H1 (cell line): ENCODE measurements around the gene SLC26A1. TPM values are rescaled to one million over a fixed set of nuclear protein-coding genes. Genes with fewer than 3 reads are reported as not detected.

Source experiments
- CTCF ChIA-PET: fragments of 300-600 bp; sonication (Branson Sonifier 250); formaldehyde crosslinking; loops from one replicate; lab custom pipeline; 2021; ENCODE audit not compliant: partially characterized antibody; lab: Charles Lee
- POLR2A ChIA-PET: fragments of 300-600 bp; sonication (Branson Sonifier 250); formaldehyde crosslinking; loops from one replicate; lab custom pipeline; 2021; ENCODE audit warnings: inconsistent platforms; ENCODE audit not compliant: partially characterized antibody; lab: Charles Lee
- DNase-seq, 2 experiments: peaks; one replicate each; pipeline versions ENCODE4 v3.0.0 to v3.0.0-alpha.2; 2010 to 2022; ENCODE audit warnings: low spot score in 2 of 2, low read depth in 1 of 2, mixed read lengths in 1 of 2
- FAIRE-seq: peaks from 2 replicates; lab custom pipeline; 2011; peaks lifted over from hg19 to GRCh38; lab: Jason Lieb, UNC
- H2AFZ ChIP-seq: 2 replicates; pipeline ENCODE4 v1.8.1; 2012; ENCODE audit warnings: low read length, inconsistent platforms
- H2AK5ac ChIP-seq: 2 replicates; pipeline ENCODE4 v1.6.1; 2013; ENCODE audit warnings: low read depth, low read length
- H2BK120ac ChIP-seq: replicated peaks from 2 replicates; pipeline ENCODE3; 2013; ENCODE audit warnings: low read depth, low read length, inconsistent platforms
- H2BK12ac ChIP-seq: 2 replicates; pipeline ENCODE4 v1.6.1; 2013; ENCODE audit warnings: low read depth, low read length
- H2BK15ac ChIP-seq: 2 replicates; pipeline ENCODE4 v1.6.1; 2013; ENCODE audit warnings: low read length
- H2BK20ac ChIP-seq: 2 replicates; pipeline ENCODE4 v1.6.1; 2013; ENCODE audit warnings: low read length
- H2BK5ac ChIP-seq: 2 replicates; pipeline ENCODE4 v1.6.1; 2013; ENCODE audit warnings: low read depth, low read length
- H3K14ac ChIP-seq: 2 replicates; pipeline ENCODE4 v1.6.1; 2013; ENCODE audit warnings: inconsistent platforms; ENCODE audit not compliant: insufficient read length
- H3K18ac ChIP-seq: 2 replicates; pipeline ENCODE4 v1.6.1; 2013; ENCODE audit warnings: low read length; ENCODE audit errors: extremely low read depth
- H3K23ac ChIP-seq: 2 replicates; pipeline ENCODE4 v1.6.1; 2013; ENCODE audit warnings: inconsistent platforms; ENCODE audit not compliant: insufficient read length
- H3K23me2 ChIP-seq: 2 replicates; pipeline ENCODE4 v1.6.1; 2013; ENCODE audit warnings: low read depth, low read length
- H3K27ac ChIP-seq: 2 replicates; pipeline ENCODE4 v1.6.1; 2011; ENCODE audit warnings: low read depth, low read length, inconsistent platforms
- H3K27me3 ChIP-seq, 4 experiments: replicated peaks in 1 of 4; 1 replicate in 1 of 4; 2 replicates in 3 of 4; pipeline versions ENCODE4 v1.6.1 to v1.8.1; 2011 to 2013; ENCODE audit warnings: low read length in 3 of 4, mild to moderate bottlenecking in 3 of 4, inconsistent platforms in 2 of 4, mixed read lengths in 2 of 4, moderate library complexity in 1 of 4; ENCODE audit not compliant: control insufficient read depth in 3 of 4, insufficient read depth in 3 of 4; ENCODE audit errors: extremely low read depth in 1 of 4
- H3K36me3 ChIP-seq, 4 experiments: 2 replicates each; pipeline versions ENCODE4 v1.6.1 to v1.8.1; 2011 to 2013; ENCODE audit warnings: mild to moderate bottlenecking in 4 of 4, low read length in 3 of 4, moderate library complexity in 2 of 4, control low read depth in 1 of 4, inconsistent platforms in 1 of 4; ENCODE audit not compliant: insufficient read depth in 4 of 4, control insufficient read depth in 2 of 4
- H3K4ac ChIP-seq: replicated peaks from 2 replicates; pipeline ENCODE3; 2013; ENCODE audit warnings: low read length, low read depth, mixed read lengths, inconsistent platforms; ENCODE audit not compliant: insufficient read length
- H3K4me1 ChIP-seq, 4 experiments: replicated peaks in 1 of 4; 1 replicate in 1 of 4; 2 replicates in 3 of 4; pipeline versions ENCODE4 v1.6.1 to v1.8.1; 2011 to 2013; ENCODE audit warnings: low read length in 3 of 4, inconsistent platforms in 2 of 4, mixed read lengths in 1 of 4; ENCODE audit not compliant: insufficient read depth in 4 of 4, control insufficient read depth in 3 of 4
- H3K4me2 ChIP-seq, 2 experiments: 2 replicates each; pipeline versions ENCODE4 v1.6.1 to v1.8.1; 2011 to 2013; ENCODE audit warnings: low read depth in 2 of 2, low read length in 2 of 2, control low read depth in 1 of 2, inconsistent platforms in 1 of 2, mild to moderate bottlenecking in 1 of 2; ENCODE audit not compliant: insufficient read depth in 1 of 2
- H3K4me3 ChIP-seq, 4 experiments: fragments of 200-600, 300-600 bp in 1 of 4; sonication (generic), shearing (Covaris generic), sonication (Bioruptor Twin) in 1 of 4; 2 replicates each; pipeline versions ENCODE4 v1.5.1 to v1.8.1; 2011 to 2016; ENCODE audit warnings: low read length in 4 of 4, low read depth in 3 of 4, control low read depth in 2 of 4, inconsistent platforms in 2 of 4, mild to moderate bottlenecking in 2 of 4, mixed read lengths in 1 of 4, moderate library complexity in 1 of 4; ENCODE audit not compliant: insufficient read depth in 2 of 4; ENCODE audit errors: extremely low read depth in 1 of 4
- H3K56ac ChIP-seq: replicated peaks from 2 replicates; pipeline ENCODE3; 2013; ENCODE audit warnings: low read depth, mild to moderate bottlenecking, mixed read lengths, low read length, inconsistent platforms; ENCODE audit not compliant: insufficient read length
- H3K79me1 ChIP-seq: 2 replicates; pipeline ENCODE4 v1.6.1; 2013; ENCODE audit warnings: low read depth, low read length, control low read depth
- H3K79me2 ChIP-seq, 2 experiments: 2 replicates each; pipeline versions ENCODE4 v1.6.1 to v1.8.1; 2012 to 2013; ENCODE audit warnings: low read length in 2 of 2, mild to moderate bottlenecking in 2 of 2, inconsistent platforms in 1 of 2; ENCODE audit not compliant: insufficient read depth in 2 of 2, control insufficient read depth in 1 of 2
- H3K9ac ChIP-seq, 4 experiments: replicated peaks in 1 of 4; 1 replicate in 1 of 4; 2 replicates in 3 of 4; pipeline versions ENCODE4 v1.6.1 to v1.8.1; 2011 to 2013; ENCODE audit warnings: low read depth in 3 of 4, low read length in 3 of 4, control low read depth in 2 of 4, mild to moderate bottlenecking in 2 of 4, moderate library complexity in 2 of 4, inconsistent platforms in 1 of 4; ENCODE audit errors: extremely low read depth in 1 of 4
- H3K9me3 ChIP-seq, 2 experiments: 2 replicates each; pipeline versions ENCODE4 v1.6.1 to v1.8.1; 2012 to 2013; ENCODE audit warnings: mild to moderate bottlenecking in 2 of 2, moderate library complexity in 2 of 2, control low read depth in 1 of 2, inconsistent platforms in 1 of 2, low read depth in 1 of 2, low read length in 1 of 2, mixed read lengths in 1 of 2; ENCODE audit not compliant: insufficient read depth in 2 of 2
- H4K20me1 ChIP-seq, 2 experiments: replicated peaks in 1 of 2; 2 replicates each; pipeline versions ENCODE3 to v1.8.1; 2011 to 2013; ENCODE audit warnings: inconsistent platforms in 2 of 2, low read length in 2 of 2, mild to moderate bottlenecking in 1 of 2; ENCODE audit not compliant: insufficient read depth in 2 of 2, control insufficient read depth in 1 of 2
- H4K5ac ChIP-seq: 2 replicates; pipeline ENCODE4 v1.6.1; 2013; ENCODE audit warnings: low read length, low read depth, mixed read lengths, inconsistent platforms; ENCODE audit not compliant: insufficient read length
- H4K8ac ChIP-seq: 2 replicates; pipeline ENCODE4 v1.8.0; 2013; ENCODE audit warnings: mild to moderate bottlenecking, moderate library complexity, low read length, inconsistent platforms; ENCODE audit not compliant: insufficient read depth; ENCODE audit errors: extremely low read depth
- H4K91ac ChIP-seq: replicated peaks from 2 replicates; pipeline ENCODE3; 2013; ENCODE audit warnings: low read length, mixed read lengths, inconsistent platforms; ENCODE audit not compliant: insufficient read length
- CBX5 ChIP-seq: fragments of 300-800, 300-1000 bp; sonication (generic); IDR thresholded peaks from 2 replicates; pipeline ENCODE4 v1.7.1; 2016; ENCODE audit warnings: antibody characterized with exemption, low read length, low read depth
- CREB1 ChIP-seq: IDR thresholded peaks from 2 replicates; pipeline ENCODE4 v1.6.1; 2012; ENCODE audit warnings: inconsistent platforms
- GABPA ChIP-seq: IDR thresholded peaks from 2 replicates; pipeline ENCODE4 v1.6.1; 2011; ENCODE audit warnings: mild to moderate bottlenecking, low read length, moderate library complexity, borderline replicate concordance; ENCODE audit not compliant: insufficient read depth
- KDM5A ChIP-seq: fragments of 200-600 bp; IDR thresholded peaks from 2 replicates; pipeline ENCODE4 v1.7.1; 2012; ENCODE audit warnings: mild to moderate bottlenecking, low read length, inconsistent platforms, mixed read lengths
- MAX ChIP-seq: IDR thresholded peaks from 2 replicates; pipeline ENCODE4 v1.6.1; 2012; ENCODE audit warnings: inconsistent platforms
- RAD21 ChIP-seq, 2 experiments: IDR thresholded peaks in 1 of 2; conservative IDR thresholded peaks in 1 of 2; 2 replicates each; pipeline ENCODE4 v1.6.1; 2011; ENCODE audit warnings: low read depth in 2 of 2, low read length in 2 of 2, improper control_type of control experiment in 1 of 2, inconsistent platforms in 1 of 2, mild to moderate bottlenecking in 1 of 2, moderate library complexity in 1 of 2
- RNF2 ChIP-seq: fragments of 200-900, 300-1000 bp; sonication (generic); IDR thresholded peaks from 2 replicates; pipeline ENCODE4 v1.7.1; 2016; ENCODE audit warnings: borderline replicate concordance, low read depth, mild to moderate bottlenecking, antibody characterized with exemption, low read length; ENCODE audit not compliant: poor library complexity, severe bottlenecking; ENCODE audit errors: missing control alignments
- SP1 ChIP-seq: IDR thresholded peaks from 2 replicates; pipeline ENCODE4 v1.6.1; 2011; ENCODE audit warnings: low read depth, low read length
- WGBS, 2 experiments: shearing (Covaris generic) in 1 of 2; methylation state at CpG; one replicate each; pipeline versions ENCODE4 v1.1.6 to v1.1.7; 2013 to 2015; ENCODE audit warnings: low lambda C conversion rate in 2 of 2, mixed read lengths in 2 of 2, inconsistent platforms in 1 of 2, low coverage in 1 of 2, missing lambda C conversion rate in 1 of 2; ENCODE audit not compliant: insufficient replicate concordance in 2 of 2, insufficient coverage in 1 of 2, insufficient read length in 1 of 2; ENCODE audit errors: extremely low coverage in 1 of 2, missing lambda C conversion rate in 1 of 2; 5-methylcytosine and 5-hydroxymethylcytosine counted together
- polyA plus RNA-seq, 7 experiments: library from polyadenylated mRNA; depleted of rRNA in 3 of 7; stranded (reverse) in 5 of 7; unstranded in 2 of 7; fragments of >200 nt in 5 of 7; fragments of 200-250 nt in 2 of 7; gene quantifications; 1 replicate in 5 of 7; 2 replicates in 1 of 7; 4 replicates in 1 of 7; pipeline versions ENCODE4 v1.2.1 to v1.2.3, GENCODE V29; 2011 to 2013; ENCODE audit warnings: missing spikeins in 2 of 7, mixed read lengths in 2 of 7
- total RNA-seq: library from RNA; stranded (reverse); fragmentation: NEBNext Ultra II Directional; extraction: Animal tissue kit (Norgen Biotek cat#: 25700); gene quantifications from 2 replicates; pipeline ENCODE4 v1.2.1, GENCODE V29; 2021
- TF ChIP-seq, protein P1 (sequence below): IDR thresholded peaks from 2 replicates; pipeline ENCODE4 v1.6.1; 2011; ENCODE audit warnings: low read length, improper control_type of control experiment

The SLC26A1 gene
- total and polyA plus RNA-seq, 2 of the 8 experiments (the other 6 are each of a cell fraction or from before 2014, with no cell fraction given) = 0.11 TPM; not detected in 1

DNA sequence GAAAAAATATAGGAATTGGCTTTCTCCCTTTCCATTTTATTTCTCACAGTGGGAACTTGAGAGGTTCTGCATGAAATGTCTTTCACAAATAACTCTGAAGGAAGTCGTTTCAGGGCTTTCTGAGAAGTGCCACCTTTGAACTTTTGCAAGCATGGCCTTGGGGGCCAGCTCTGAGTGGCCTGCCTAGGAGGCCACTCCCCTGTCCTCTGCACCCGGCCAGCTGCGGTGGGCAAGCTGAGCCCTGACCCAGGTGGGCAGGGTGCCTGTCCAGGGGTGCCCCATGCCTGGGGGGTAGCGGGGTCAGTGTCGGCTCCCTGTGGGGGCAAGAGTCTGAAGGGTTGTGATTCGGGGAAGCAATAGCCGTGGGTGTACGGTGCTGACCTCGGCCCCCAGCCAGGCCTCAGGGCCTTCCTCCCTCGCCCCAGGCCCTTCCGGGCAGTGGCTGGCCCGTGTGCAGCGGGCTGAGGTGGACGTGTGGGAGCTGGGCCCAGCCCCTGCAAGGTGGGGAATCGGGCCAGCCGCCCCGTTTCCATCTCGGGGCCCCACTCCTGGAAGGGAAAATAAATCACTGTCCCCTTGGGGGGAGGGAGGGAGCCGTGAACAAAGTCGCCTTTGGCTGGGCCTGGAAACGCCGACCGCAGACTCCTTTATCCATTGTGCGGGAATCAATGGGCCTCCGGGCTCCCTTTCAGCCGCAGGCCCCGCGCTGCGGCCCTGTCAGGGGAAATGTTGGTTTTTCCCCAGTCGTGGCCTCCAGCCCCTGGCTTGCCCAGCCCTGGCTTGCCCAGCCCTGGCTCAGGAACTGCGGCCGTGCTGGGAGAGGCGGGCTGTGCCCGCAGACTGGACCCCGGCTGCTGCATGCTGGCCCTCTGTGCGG lies 21.3 kb upstream of the SLC26A1 start:
- Histone ChIP-seq H2AFZ (no peak overlapping the region), H4K91ac (no peak overlapping the region), H3K4me3 (no peak overlapping the region), H4K20me1 (peaks cover 5 to 20% of the 10 kb centered on the region in 2 experiments), H3K9me3 (no peaks in the 10 kb centered on the region), H3K4ac (no peak overlapping the region), H4K8ac (no peak overlapping the region; the same call in 1 of the 2 replicates), H2BK15ac (no peak overlapping the region), H2AK5ac (no peak overlapping the region), H3K18ac (no peak overlapping the region; the same call in 1 of the 2 replicates), H3K27me3 (peaks cover 14 to 20% (median 17%) of the 10 kb centered on the region in 4 experiments), H3K56ac (no peak overlapping the region), H3K23me2 (peaks cover 16% of the 10 kb centered on the region; the same call in 1 of the 2 replicates), H3K23ac (no peak overlapping the region), H3K14ac (no peak overlapping the region), H2BK20ac (no peak overlapping the region), H3K27ac (no peak overlapping the region), H3K79me1 (peaks cover 6% of the 10 kb centered on the region), H3K79me2 (no peaks in the 10 kb centered on the region), H3K36me3 (no peaks in the 10 kb centered on the region), H2BK120ac (no peak overlapping the region), H3K4me1 (peaks cover 0 to 14% (median 9%) of the 10 kb centered on the region in 4 experiments; a peak in 6 of 7 replicates), H3K4me2 (no peak overlapping the region), H4K5ac (no peak overlapping the region), H2BK5ac (no peak overlapping the region), H2BK12ac (no peak overlapping the region), H3K9ac (no peak overlapping the region)
- CTCF ChIA-PET = no interaction called here
- POLR2A ChIA-PET = interaction anchor here (0.9 kb wide), 1 partner anchor 9 kb away, joined by 4 read pairs; no protein-coding TSS in a partner anchor
- TF ChIP-seq KDM5A (no peak), SP1 (no peak), GABPA (no peak), MAX (no peak), CBX5 (no peak), CREB1 (no peak), RNF2 (no peak), RAD21 (IDR thresholded peaks at IDR 0.05 in 1 of 2, conservative IDR thresholded peaks at IDR 0.05 in 1 of 2; ENCODE audit: low read depth in 2 of 2, low read length in 2 of 2) (no peak)
- TF ChIP-seq, protein P1, sequence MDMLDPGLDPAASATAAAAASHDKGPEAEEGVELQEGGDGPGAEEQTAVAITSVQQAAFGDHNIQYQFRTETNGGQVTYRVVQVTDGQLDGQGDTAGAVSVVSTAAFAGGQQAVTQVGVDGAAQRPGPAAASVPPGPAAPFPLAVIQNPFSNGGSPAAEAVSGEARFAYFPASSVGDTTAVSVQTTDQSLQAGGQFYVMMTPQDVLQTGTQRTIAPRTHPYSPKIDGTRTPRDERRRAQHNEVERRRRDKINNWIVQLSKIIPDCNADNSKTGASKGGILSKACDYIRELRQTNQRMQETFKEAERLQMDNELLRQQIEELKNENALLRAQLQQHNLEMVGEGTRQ = no peak
- DNase-seq = no peak
- 88% methylated on average over 23 of the region's 36 CpGs; no CpG with 5 or more reads in 1 of the 2 experiments for WGBS, 2 experiments
- FAIRE-seq = no peak
